ENCODE results near the gene C1GALT1C1L.
"Not testable (repeated sequence)": the region's sequence is repeated elsewhere in the genome, so short reads cannot be mapped to it uniquely, and the experiment has no call there.

The C1GALT1C1L gene

GRCh38 chr2:43676322-43677050, at the start of gene C1GALT1C1L:
C1GALT1C1L (minus strand) TSS chr2:43676429; CDS start chr2:43676322, 107 bp downstream.
- no peak within 1 kb of the TSS for H3K4me3 ChIP-seq (ENCODE audit: low read depth, low read length)

DNA sequence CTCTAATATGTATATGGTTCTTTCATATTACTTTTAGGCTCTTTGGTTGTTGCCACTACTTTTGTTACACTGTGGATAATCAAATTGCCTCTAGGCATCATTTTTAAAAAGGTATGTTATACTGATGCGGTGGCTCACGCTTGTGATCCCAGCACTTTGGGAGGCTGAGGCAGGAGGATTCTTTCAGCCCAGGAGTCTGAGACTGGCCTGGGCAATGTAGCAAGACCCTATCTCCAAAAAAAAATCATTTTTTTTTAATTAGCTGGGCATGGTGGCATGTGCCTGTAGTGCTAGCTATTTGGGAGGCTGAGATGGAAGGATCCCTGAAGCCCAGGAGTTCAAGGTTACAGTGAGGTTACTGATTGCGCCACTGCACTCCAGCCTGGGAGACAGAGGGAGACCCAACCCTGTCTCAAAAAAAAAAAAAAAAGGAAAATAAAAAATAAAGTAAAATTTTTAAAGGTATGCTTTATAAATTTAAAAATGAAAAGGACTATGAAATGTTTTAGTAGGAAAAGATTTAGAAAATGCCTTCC, 49.5 kb upstream of the C1GALT1C1L start:
- H3K4me3 ChIP-seq (ENCODE audit: low read depth, low read length), result no peak overlapping the region

GRCh38 chr2:43724728-43725526, 48.7 kb upstream of the C1GALT1C1L start:
- no peak overlapping the region for H3K4me3 ChIP-seq (ENCODE audit: low read depth, low read length)

- H3K4me3 ChIP-seq (ENCODE audit: low read depth, low read length), result no peak overlapping the region
Observed at GRCh38 chr2:43718530-43719124, 42.4 kb upstream of the C1GALT1C1L start.

GRCh38 chr2:43717322-43717721, 41.1 kb upstream of the C1GALT1C1L start:
- no peak overlapping the region for H3K4me3 ChIP-seq (ENCODE audit: low read depth, low read length)

GRCh38 chr2:43715300-43716098, 39.3 kb upstream of the C1GALT1C1L start:
- H3K4me3 ChIP-seq (ENCODE audit: low read depth, low read length), result no peak overlapping the region

DNA sequence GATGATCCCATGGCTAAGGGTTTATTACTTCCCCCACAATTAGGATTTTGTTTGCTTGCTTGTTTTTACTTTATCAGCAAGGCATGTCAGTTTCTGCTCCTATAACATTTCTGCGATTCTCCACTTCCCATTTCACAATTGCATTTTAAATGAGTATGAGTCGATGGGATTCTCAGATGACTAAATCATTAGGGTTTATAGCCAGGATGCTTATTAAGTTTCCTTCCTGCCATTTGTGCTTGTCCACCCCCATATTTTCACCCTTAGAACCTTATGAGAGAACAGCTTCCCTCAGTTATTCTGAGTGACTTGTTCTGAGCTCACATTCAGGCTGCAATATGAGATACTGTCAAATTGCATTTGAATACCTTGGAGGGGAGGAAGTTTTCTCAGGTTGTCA, 37.9 kb upstream of the C1GALT1C1L start:
- no peak overlapping the region for H3K4me3 ChIP-seq (ENCODE audit: low read depth, low read length)

- no peak overlapping the region for H3K4me3 ChIP-seq (ENCODE audit: low read depth, low read length)
Observed at GRCh38 chr2:43710866-43711265, 34.6 kb upstream of the C1GALT1C1L start.

- no peak overlapping the region for H3K4me3 ChIP-seq (ENCODE audit: low read depth, low read length)
Observed at GRCh38 chr2:43708891-43709290, 32.7 kb upstream of the C1GALT1C1L start.

- no peak overlapping the region for H3K4me3 ChIP-seq (ENCODE audit: low read depth, low read length)
Observed at GRCh38 chr2:43708178-43708577, 31.9 kb upstream of the C1GALT1C1L start.

GRCh38 chr2:43707255-43708015, 31.2 kb upstream of the C1GALT1C1L start:
- H3K4me3 ChIP-seq (ENCODE audit: low read depth, low read length), result no peak overlapping the region

- no peak overlapping the region for H3K4me3 ChIP-seq (ENCODE audit: low read depth, low read length)
Observed at GRCh38 chr2:43701111-43701510, 24.9 kb upstream of the C1GALT1C1L start.

GRCh38 chr2:43699761-43700160, 23.5 kb upstream of the C1GALT1C1L start:
- H3K4me3 ChIP-seq (ENCODE audit: low read depth, low read length), result no peak overlapping the region

DNA sequence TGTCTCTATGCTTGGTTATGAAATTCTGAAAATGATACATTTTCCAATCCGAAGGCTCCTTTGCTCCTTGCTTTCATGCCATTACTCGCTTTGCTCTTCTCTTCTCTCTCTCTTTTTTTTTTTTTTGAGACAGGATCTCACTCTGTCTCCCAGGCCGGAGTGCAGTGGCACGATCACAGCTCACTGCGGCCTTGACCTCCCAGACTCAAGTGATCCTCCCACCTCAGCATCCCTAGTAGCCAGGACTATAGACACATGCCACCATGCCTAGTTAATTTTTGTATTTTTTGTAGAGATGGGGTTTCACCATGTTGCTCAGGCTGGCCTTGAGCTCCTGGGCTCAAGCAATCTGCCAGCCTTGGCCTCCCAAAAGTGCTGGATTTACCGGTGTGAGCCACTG, 21.9 kb upstream of the C1GALT1C1L start:
- not testable (repeated sequence) for H3K4me3 ChIP-seq (ENCODE audit: low read depth, low read length)

DNA sequence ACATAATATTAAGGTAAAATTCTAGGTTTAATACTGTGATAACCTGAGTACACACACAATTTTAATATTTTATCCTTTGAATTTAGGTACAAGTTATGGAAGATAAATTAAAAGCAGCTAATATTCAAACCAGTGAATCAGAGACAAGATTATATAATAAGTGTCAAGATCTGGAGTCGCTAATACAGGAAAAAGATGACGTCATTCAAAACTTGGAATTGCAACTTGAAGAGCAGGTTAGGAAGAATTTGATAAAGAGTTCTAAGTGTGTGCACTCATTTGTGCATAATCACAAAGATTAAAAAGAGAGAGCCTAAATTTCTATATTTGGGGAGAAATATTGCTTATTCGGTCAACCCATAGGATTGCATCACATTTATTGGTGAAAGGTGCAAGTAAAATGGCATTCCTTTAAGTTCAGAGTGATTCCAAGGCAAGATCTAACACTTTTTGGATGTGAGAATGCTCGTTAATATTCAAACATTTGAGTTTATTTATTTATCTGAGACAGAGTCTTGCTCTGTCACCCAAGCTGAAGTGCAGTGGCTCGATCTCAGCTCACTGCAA, 16.3 kb upstream of the C1GALT1C1L start:
- H3K4me3 ChIP-seq (ENCODE audit: low read depth, low read length), result no peak overlapping the region

- no peak overlapping the region for H3K4me3 ChIP-seq (ENCODE audit: low read depth, low read length)
Observed at GRCh38 chr2:43689999-43690398, 13.8 kb upstream of the C1GALT1C1L start.

- H3K4me3 ChIP-seq (ENCODE audit: low read depth, low read length), result no peak overlapping the region
Observed at GRCh38 chr2:43685357-43685756, 9.1 kb upstream of the C1GALT1C1L start.

- H3K4me3 ChIP-seq (ENCODE audit: low read depth, low read length), result not testable (repeated sequence)
Observed at GRCh38 chr2:43677783-43678182, 1.6 kb upstream of the C1GALT1C1L start.

- H3K4me3 ChIP-seq (ENCODE audit: low read depth, low read length), result no peak overlapping the region
Observed at GRCh38 chr2:43675646-43676321, 445 bp downstream of the C1GALT1C1L start.

Data from iPS-11a (cell line).